GM19324 (cell line): ENCODE measurements around the gene EXOSC2.

Source experiments
- ATAC-seq: cut with Tn5 transposase; IDR thresholded peaks from one replicate; pipeline ENCODE4 v1.9.1; 2021; ENCODE audit warnings: mild to moderate bottlenecking, moderate library complexity; ENCODE audit not compliant: unreplicated experiment, low FRiP score

Gene EXOSC2

DNA sequence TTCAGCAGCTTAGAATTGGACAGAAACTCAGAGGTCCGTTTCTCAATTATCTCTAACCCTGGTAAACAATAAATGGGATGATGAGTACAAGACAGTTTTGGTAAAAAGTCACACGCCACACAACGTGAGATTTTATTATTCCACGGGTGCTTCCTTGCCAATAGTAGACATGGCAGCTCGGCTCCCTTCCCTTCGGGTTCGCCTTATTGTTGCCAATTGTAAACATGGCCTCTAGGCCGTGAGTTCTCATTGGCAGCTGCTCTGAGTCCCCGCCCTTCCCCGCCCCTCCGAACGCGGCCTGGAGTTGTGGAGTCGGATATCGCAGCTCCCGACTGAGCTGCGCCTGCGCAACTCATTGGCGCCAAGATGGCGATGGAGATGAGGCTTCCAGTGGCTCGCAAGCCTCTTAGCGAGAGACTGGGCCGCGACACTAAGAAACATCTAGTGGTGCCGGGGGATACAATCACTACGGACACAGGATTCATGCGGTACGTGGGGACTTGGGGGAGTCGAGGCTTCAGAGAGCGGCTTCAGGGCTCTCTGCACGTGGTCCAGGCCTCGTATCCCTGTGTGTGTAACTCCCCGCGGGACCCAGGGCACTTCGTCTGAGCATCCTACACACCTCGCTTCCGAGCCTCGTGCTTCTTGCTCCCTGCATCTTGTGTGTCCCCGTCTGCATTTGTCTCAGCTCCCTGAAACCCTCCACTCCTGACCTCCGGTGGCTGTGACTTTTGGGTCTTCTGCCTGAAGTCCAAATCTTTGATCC is at the start of gene EXOSC2:
EXOSC2 (plus strand) TSS at position 355 of the 766 bp plus-strand sequence; CDS start at position 367, 12 bp downstream.
- peak; percentile 88 for ATAC-seq

DNA sequence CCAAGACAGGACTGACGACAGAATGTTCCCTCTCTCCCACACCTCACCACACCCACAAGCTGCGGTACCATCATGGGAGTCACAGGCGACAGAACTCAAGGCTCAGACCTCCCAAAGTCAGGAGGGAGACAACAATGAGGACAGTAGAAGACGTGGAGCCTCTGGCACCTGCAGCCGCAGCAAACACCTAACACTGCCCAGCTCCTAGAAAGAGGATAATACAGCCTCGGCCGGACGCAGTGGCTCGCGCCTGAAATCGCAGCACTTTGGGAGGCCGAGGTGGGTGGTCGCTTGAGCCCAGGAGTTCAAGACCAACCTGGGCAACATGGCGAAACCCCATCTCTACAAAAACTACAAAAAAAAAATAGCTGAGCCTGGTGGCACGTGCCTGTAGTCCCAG is 42.4 kb upstream of the EXOSC2 start:
- no peak for ATAC-seq

DNA sequence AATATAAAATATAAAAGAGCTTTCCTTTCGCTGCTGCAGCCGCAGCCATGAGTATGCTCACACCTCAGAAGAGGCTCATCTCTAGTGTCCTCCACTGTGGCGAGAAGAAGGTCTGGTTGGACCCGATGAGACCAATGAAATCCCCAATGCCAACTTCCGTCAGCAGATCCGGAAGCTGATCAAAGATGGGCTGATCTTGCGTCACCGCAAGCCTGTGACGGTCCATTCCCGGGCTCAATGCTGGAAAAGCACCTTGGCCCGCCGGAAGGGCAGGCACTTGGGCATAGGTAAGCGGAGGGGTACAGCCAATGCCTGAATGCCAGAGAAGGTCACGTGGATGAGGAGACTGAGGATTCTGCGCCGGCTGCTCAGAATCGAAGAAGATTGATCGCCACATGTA is 41.8 kb upstream of the EXOSC2 start:
- no peak for ATAC-seq

- no peak for ATAC-seq
Measured at GRCh38 chr9:130654879-130655278, 38.7 kb upstream of the EXOSC2 start.

- no peak for ATAC-seq
Measured at GRCh38 chr9:130658893-130659698, 34.5 kb upstream of the EXOSC2 start.

DNA sequence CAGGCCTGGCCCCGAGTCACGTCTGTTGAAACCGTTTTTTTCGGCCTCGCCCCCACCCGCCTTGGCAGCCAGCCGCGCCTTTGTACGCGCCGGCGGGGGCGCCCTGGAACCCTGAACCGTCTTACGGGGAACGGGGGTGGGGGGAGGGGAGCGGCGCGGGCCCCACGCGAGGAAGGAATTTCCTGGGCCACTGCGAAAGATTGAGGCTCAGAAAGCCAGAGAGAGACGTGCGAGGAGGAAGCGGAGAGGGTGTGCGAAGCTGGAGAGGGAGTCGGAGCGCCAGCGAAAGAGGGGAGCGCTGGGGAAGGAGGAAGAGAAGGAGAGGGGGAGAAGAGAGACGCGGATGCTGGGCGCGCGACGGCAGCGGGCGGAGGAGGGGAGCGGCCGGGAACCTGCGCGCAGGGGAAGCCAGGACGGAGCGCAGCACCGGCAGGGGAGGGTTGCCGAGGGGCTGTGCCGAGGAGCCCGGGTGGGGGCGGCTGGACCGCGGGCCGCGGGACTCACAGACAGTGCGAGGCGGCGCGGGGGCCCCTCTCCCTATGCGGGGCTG is 33.8 kb upstream of the EXOSC2 start:
- ATAC-seq, result no peak

GRCh38 chr9:130660326-130660682 is 33.3 kb upstream of the EXOSC2 start:
- ATAC-seq, result no peak

- ATAC-seq, result no peak
Measured at GRCh38 chr9:130660683-130661450, 32.7 kb upstream of the EXOSC2 start.

DNA sequence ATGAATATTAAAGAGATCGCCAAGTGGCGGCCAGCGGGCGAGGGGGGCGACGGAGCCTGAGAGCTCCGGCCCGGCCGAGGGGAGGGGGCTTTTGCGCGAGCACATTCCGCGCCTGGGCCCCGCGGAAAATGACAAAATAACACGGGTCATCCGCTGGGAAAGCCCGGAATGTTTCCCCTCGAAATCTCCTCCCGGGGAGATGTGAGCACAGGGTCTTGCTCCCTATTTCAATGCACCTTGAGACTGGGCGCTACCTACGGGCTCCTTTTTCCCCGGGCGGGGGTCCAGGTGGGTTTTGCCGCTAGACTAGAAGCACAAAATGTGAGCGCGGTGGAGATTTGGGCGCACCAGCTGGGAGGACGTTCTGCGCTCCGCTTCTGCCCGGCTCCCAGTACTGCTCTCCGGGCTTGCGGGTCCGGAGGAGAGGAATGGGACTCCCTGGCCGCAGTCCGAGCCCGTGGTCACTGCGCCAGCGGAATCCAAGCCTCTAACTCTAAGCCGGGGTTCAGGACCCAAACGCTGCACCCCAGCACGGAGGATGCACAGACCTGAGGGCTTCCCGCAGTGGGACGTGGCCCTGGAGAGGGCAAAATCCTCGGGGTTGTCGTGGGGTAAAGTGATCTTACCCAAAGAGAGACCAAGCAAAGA is 32.0 kb upstream of the EXOSC2 start:
- no peak for ATAC-seq

- ATAC-seq, result no peak
Measured at GRCh38 chr9:130662099-130662969, 31.2 kb upstream of the EXOSC2 start.

DNA sequence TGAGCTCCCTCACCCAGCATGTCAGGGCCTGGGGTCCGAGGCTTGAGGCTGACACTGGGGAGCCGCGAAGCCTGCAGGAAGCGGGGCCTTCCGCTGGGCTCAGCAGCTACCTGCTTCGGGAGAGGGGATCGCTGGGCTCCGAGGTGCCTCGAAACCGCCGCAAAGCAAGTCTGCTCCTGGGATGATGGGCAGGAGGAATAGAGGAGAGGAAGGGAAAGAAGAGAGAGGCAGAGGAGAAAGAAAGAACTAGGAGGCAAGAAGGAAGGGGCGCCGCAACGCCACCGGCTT is 30.7 kb upstream of the EXOSC2 start:
- no peak for ATAC-seq

DNA sequence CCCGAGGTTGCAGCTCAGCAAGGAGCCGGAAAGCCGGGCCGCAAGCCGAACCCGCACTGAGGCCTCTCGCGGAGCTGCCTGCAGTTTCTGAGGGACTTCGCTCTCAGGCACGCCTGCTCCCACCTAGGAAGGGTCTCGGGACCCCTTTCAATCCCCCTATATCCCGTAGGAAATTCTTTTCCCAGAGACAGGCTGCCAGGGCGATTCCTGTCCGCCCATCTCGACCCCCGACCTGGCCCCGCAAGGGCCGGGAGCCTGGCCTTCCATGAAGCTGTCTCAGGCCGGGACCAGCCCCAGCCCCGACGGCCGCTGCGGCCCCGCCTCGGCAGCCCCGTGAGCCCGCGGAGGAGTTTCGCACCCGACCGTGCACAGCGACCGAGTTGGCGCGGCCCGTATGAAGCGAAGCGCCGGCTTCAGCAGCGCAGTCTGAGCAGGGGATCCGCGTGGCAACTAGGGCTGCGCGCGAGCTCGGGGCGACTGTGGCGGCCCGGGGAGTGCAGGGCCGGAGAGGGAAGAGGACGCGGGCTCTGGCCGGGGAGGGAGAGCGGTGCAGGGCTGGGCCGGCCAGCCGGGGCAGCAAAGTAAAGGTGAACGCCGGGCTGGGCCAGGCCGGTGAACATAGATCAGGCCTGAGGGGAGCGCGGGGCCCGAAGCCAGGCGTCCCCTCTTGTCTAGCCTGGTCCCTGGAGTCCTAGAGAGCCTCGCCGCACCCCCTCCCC is 30.2 kb upstream of the EXOSC2 start:
- no peak for ATAC-seq

DNA sequence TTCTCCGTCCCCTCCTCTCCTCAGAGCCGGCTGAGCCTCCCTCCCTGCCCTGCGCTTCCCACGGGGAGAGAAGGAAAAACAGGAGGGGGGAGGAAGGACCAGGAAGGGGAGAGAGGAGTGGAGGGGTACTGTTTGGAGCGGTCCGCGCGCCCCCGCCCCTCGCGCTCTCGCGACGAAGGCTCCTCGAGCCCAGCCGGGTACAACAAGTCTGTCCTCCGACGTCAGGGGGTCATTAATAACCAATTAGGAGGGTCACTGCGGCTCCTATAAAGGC is 29.7 kb upstream of the EXOSC2 start:
- ATAC-seq, result no peak

DNA sequence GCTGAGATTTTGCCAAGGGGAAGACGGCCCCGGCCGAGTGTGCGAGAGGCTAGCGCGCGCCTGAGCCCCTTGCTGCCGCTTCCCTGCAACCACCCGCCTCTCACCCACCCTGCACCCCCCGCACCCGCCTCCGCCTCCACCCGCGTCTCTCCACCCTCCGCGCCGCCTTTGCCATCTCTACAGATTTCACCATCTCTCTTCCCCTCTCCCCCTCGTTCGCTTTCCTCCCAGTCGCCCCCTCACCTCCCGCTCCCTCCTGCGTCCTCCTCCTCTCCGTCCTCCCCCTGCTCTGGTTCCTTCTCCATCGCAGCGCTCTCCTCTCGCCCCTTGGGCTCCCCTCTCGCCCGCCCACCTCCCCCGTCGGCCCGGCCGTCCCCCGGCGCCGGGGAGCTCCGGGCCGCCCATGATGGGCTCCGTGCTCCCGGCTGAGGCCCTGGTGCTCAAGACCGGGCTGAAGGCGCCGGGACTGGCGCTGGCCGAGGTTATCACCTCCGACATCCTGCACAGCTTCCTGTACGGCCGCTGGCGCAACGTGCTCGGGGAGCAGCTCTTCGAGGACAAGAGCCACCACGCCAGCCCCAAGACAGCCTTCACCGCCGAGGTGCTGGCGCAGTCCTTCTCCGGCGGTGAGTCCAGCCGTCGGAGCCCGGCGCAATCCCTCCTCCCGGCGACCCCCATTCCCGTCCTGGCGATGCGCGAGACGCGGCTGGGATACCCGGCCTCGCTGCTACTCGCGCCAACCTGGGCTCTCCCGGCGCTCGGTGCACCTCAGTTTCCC is 29.1 kb upstream of the EXOSC2 start, which contains the start of gene PRDM12:
PRDM12 (plus strand) TSS at position 344 of the 778 bp plus-strand sequence; CDS start at position 404, 60 bp downstream.
- ATAC-seq, result no peak

- no peak for ATAC-seq
Measured at GRCh38 chr9:130665029-130665430, 28.6 kb upstream of the EXOSC2 start.

GRCh38 chr9:130665431-130666392 is 27.9 kb upstream of the EXOSC2 start:
- ATAC-seq, result no peak

GRCh38 chr9:130666393-130667119 is 27.0 kb upstream of the EXOSC2 start:
- no peak for ATAC-seq
